ENCODE results near the gene ELAVL2.

ELAVL2 gene

DNA sequence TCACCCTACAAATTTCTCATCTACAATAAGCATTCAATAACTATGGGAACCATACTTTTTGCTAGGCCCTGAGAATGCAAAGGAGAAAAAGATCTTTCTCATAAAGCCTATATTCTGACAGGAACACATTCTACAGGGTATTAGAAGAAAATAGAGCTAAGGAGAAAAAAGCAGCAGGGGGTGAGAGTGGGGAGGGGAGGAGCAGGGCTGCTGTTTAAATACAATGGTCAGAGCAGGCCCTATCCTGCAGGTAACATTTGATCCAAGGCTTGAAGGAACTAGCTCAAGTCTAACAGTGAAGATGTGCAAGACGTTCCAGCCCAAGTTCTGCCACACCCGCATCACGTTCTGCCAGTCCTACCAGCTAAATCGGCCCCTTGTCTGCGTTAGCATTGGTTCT lies 89.7 kb downstream of the ELAVL2 start:
- no peak overlapping the region for H2BK5ac ChIP-seq (ENCODE audit: low read length)
- no peak overlapping the region for H2BK12ac ChIP-seq (ENCODE audit: low read length)
- H2BK15ac ChIP-seq (ENCODE audit: low read length): no peak overlapping the region
- no peak overlapping the region for H3K14ac ChIP-seq (ENCODE audit: low read length)
- no CpG with 5 or more reads among the region's 5 CpGs for whole genome bisulfite sequencing, 2 donors (ENCODE audit: extremely low coverage in 2 of 2, insufficient read length in 2 of 2, insufficient replicate concordance in 1 of 2)
- H3K79me1 ChIP-seq (ENCODE audit: low read depth, low read length): no peaks in the 10 kb centered on the region
- H3K27me3 ChIP-seq (ENCODE audit: control insufficient read depth in 3 of 3, insufficient read depth in 3 of 3, low read depth in 1 of 3, low read length in 3 of 3): no peaks in the 10 kb centered on the region
- no peak overlapping the region for H3K4me2 ChIP-seq (ENCODE audit: insufficient read depth, low read length, poor library complexity, severe bottlenecking)
- no peak overlapping the region for H2BK120ac ChIP-seq (ENCODE audit: low read depth, low read length)
- no peak overlapping the region for H4K91ac ChIP-seq (ENCODE audit: low read depth, low read length, poor library complexity)
- no peak overlapping the region for H4K8ac ChIP-seq (ENCODE audit: low read depth, low read length)
- no peak overlapping the region for H3K9ac ChIP-seq (ENCODE audit: low read depth, low read length, poor library complexity)
- H3K4me3 ChIP-seq (ENCODE audit: low read length in 2 of 2): no peak overlapping the region
- no peak overlapping the region for H2AFZ ChIP-seq (ENCODE audit: low read length)
- H3K4ac ChIP-seq (ENCODE audit: low read length): no peak overlapping the region
- no peaks in the 10 kb centered on the region for H3K9me3 ChIP-seq (replicated peaks in 1 of 2; ENCODE audit: control insufficient read depth in 2 of 2, insufficient read depth in 1 of 2, low read depth in 1 of 2, low read length in 2 of 2)
- no peak overlapping the region for H3K23ac ChIP-seq (ENCODE audit: low read depth, low read length, poor library complexity)
- no peaks in the 10 kb centered on the region for H3K36me3 ChIP-seq (replicated peaks in 1 of 2; ENCODE audit: control insufficient read depth in 2 of 2, insufficient read depth in 2 of 2, low read length in 2 of 2)
- H3K4me1 ChIP-seq (ENCODE audit: control insufficient read depth in 2 of 2, insufficient read depth in 1 of 2, low read depth in 1 of 2, low read length in 2 of 2): peaks cover 4 to 15% of the 10 kb centered on the region in 2 donors
- H3K18ac ChIP-seq (ENCODE audit: low read length): no peak overlapping the region
- no peak overlapping the region for H3K27ac ChIP-seq (replicated peaks; ENCODE audit: low read length)
- peak; percentile 21 for DNase-seq (ENCODE audit: low spot score)
- H2AK5ac ChIP-seq (ENCODE audit: low read depth, low read length): no peak overlapping the region

DNA sequence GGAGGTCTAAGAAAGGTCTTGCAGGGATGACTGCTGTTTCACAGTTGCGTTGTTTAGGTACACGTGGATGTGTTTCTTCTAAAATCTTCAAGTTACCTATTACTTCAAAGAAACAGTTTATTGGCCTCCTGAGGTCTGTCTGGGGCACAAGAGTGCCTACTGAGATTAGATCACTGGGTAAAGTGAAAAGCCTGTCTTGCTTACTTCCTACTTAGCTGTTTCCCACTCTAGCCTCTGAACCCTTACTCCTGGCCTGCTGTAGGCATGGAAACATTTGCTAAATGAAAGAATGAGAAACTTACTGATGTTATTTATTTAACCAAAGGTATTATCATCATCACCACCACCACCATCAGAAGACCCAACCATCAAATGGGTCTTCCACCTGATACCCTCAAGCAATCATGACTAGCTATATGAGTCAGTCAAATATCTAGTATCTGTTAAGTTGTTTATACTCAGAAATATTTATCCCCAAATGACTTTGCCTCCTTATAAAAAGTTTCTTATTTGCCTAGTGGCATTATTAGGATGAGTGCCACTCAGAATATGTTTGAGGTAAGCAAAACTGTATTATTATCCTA lies 92.5 kb downstream of the ELAVL2 start:
- Histone ChIP-seq H3K36me3 (replicated peaks in 1 of 2; ENCODE audit: control insufficient read depth in 2 of 2, insufficient read depth in 2 of 2, low read length in 2 of 2) (peaks cover 0 to 10% of the 10 kb centered on the region in 2 donors), H3K4me2 (ENCODE audit: insufficient read depth, low read length, poor library complexity, severe bottlenecking) (no peak overlapping the region), H3K18ac (ENCODE audit: low read length) (no peak overlapping the region), H2BK15ac (ENCODE audit: low read length) (no peak overlapping the region), H2AK5ac (ENCODE audit: low read depth, low read length) (no peak overlapping the region), H2AFZ (ENCODE audit: low read length) (no peak overlapping the region), H3K4me3 (ENCODE audit: low read length in 2 of 2) (no peak overlapping the region), H3K27ac (replicated peaks; ENCODE audit: low read length) (no peak overlapping the region), H2BK120ac (ENCODE audit: low read depth, low read length) (no peak overlapping the region), H2BK5ac (ENCODE audit: low read length) (no peak overlapping the region), H3K9me3 (replicated peaks in 1 of 2; ENCODE audit: control insufficient read depth in 2 of 2, insufficient read depth in 1 of 2, low read depth in 1 of 2, low read length in 2 of 2) (no peaks in the 10 kb centered on the region), H3K9ac (ENCODE audit: low read depth, low read length, poor library complexity) (no peak overlapping the region), H3K14ac (ENCODE audit: low read length) (no peak overlapping the region), H3K27me3 (ENCODE audit: control insufficient read depth in 3 of 3, insufficient read depth in 3 of 3, low read depth in 1 of 3, low read length in 3 of 3) (no peaks in the 10 kb centered on the region), H3K4ac (ENCODE audit: low read length) (no peak overlapping the region), H2BK12ac (ENCODE audit: low read length) (no peak overlapping the region), H3K4me1 (ENCODE audit: control insufficient read depth in 2 of 2, insufficient read depth in 1 of 2, low read depth in 1 of 2, low read length in 2 of 2) (peaks cover 9 to 12% of the 10 kb centered on the region in 2 donors), H4K91ac (ENCODE audit: low read depth, low read length, poor library complexity) (no peak overlapping the region), H3K79me1 (ENCODE audit: low read depth, low read length) (no peaks in the 10 kb centered on the region), H4K8ac (ENCODE audit: low read depth, low read length) (no peak overlapping the region), H3K23ac (ENCODE audit: low read depth, low read length, poor library complexity) (no peak overlapping the region)
- no peak for DNase-seq (ENCODE audit: low spot score)
- no CpG with 5 or more reads among the region's 2 CpGs for WGBS, 2 donors (ENCODE audit: extremely low coverage in 2 of 2, insufficient read length in 2 of 2, insufficient replicate concordance in 1 of 2)

DNA sequence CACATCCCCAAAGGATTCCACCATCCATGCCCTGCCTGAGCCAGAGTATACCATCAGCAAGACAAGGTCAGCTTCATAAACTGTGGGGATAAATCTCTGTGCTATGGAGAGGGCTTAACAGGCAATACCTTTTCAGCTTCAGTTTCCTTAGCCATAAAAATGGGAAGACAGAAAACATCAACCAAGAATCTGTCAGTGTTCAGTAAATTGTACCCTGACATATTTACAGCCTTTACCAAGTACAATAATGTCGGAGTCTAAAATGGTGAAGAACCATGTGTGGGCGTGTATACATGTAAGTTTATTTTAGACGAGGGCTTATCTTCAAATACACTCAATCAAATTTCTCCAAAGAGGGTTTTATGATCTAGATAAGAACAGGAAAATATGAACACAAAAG lies 94.7 kb downstream of the ELAVL2 start:
- no CpG with 5 or more reads among the region's 3 CpGs for WGBS, 2 donors (ENCODE audit: extremely low coverage in 2 of 2, insufficient read length in 2 of 2, insufficient replicate concordance in 1 of 2)
- Histone ChIP-seq H3K36me3 (replicated peaks in 1 of 2; ENCODE audit: control insufficient read depth in 2 of 2, insufficient read depth in 2 of 2, low read length in 2 of 2) (peaks cover 0 to 15% of the 10 kb centered on the region in 2 donors), H3K79me1 (ENCODE audit: low read depth, low read length) (no peaks in the 10 kb centered on the region), H2BK12ac (ENCODE audit: low read length) (no peak overlapping the region), H4K8ac (ENCODE audit: low read depth, low read length) (no peak overlapping the region), H3K4me2 (ENCODE audit: insufficient read depth, low read length, poor library complexity, severe bottlenecking) (no peak overlapping the region), H3K27me3 (ENCODE audit: control insufficient read depth in 3 of 3, insufficient read depth in 3 of 3, low read depth in 1 of 3, low read length in 3 of 3) (no peaks in the 10 kb centered on the region), H3K9ac (ENCODE audit: low read depth, low read length, poor library complexity) (no peak overlapping the region), H4K91ac (ENCODE audit: low read depth, low read length, poor library complexity) (no peak overlapping the region), H3K27ac (replicated peaks; ENCODE audit: low read length) (no peak overlapping the region), H2BK120ac (ENCODE audit: low read depth, low read length) (no peak overlapping the region), H3K23ac (ENCODE audit: low read depth, low read length, poor library complexity) (no peak overlapping the region), H2AFZ (ENCODE audit: low read length) (no peak overlapping the region), H3K18ac (ENCODE audit: low read length) (no peak overlapping the region), H2AK5ac (ENCODE audit: low read depth, low read length) (no peak overlapping the region), H2BK15ac (ENCODE audit: low read length) (no peak overlapping the region), H3K4me1 (ENCODE audit: control insufficient read depth in 2 of 2, insufficient read depth in 1 of 2, low read depth in 1 of 2, low read length in 2 of 2) (peaks cover 5 to 6% of the 10 kb centered on the region in 2 donors), H3K4ac (ENCODE audit: low read length) (no peak overlapping the region), H2BK5ac (ENCODE audit: low read length) (no peak overlapping the region), H3K14ac (ENCODE audit: low read length) (no peak overlapping the region), H3K4me3 (ENCODE audit: low read length in 2 of 2) (no peak overlapping the region), H3K9me3 (replicated peaks in 1 of 2; ENCODE audit: control insufficient read depth in 2 of 2, insufficient read depth in 1 of 2, low read depth in 1 of 2, low read length in 2 of 2) (no peaks in the 10 kb centered on the region)
- no peak for DNase-seq (ENCODE audit: low spot score)

DNA sequence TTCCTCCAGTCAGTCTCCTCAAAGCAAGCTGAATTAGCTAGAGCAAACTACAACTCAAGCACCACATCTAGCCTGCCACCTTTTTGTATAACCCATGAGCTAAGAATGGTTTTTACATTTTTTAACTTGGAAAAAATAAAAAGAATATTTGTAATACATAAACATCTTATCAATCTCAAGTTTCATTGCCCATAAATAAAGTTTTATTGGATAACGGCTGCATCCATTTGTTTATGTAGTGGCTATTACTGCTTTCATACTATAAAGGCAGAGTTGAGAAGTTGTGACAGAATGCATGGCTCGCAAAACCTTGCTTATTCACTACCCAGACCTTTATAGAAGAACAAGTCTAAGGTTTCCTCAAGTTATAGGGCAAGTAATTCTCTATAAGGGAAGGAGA lies 95.7 kb downstream of the ELAVL2 start:
- H3K4ac ChIP-seq (ENCODE audit: low read length): no peak overlapping the region
- no peak overlapping the region for H2BK120ac ChIP-seq (ENCODE audit: low read depth, low read length)
- H3K36me3 ChIP-seq (replicated peaks in 1 of 2; ENCODE audit: control insufficient read depth in 2 of 2, insufficient read depth in 2 of 2, low read length in 2 of 2): peaks cover 0 to 15% of the 10 kb centered on the region in 2 donors
- H3K79me1 ChIP-seq (ENCODE audit: low read depth, low read length): no peaks in the 10 kb centered on the region
- no peak overlapping the region for H2AFZ ChIP-seq (ENCODE audit: low read length)
- H3K14ac ChIP-seq (ENCODE audit: low read length): no peak overlapping the region
- no peak overlapping the region for H4K91ac ChIP-seq (ENCODE audit: low read depth, low read length, poor library complexity)
- DNase-seq (ENCODE audit: low spot score): no peak
- no peak overlapping the region for H3K27ac ChIP-seq (replicated peaks; ENCODE audit: low read length)
- H3K18ac ChIP-seq (ENCODE audit: low read length): no peak overlapping the region
- H4K8ac ChIP-seq (ENCODE audit: low read depth, low read length): no peak overlapping the region
- peaks cover 4 to 5% of the 10 kb centered on the region in 2 donors for H3K4me1 ChIP-seq (ENCODE audit: control insufficient read depth in 2 of 2, insufficient read depth in 1 of 2, low read depth in 1 of 2, low read length in 2 of 2)
- no peaks in the 10 kb centered on the region for H3K9me3 ChIP-seq (replicated peaks in 1 of 2; ENCODE audit: control insufficient read depth in 2 of 2, insufficient read depth in 1 of 2, low read depth in 1 of 2, low read length in 2 of 2)
- H3K23ac ChIP-seq (ENCODE audit: low read depth, low read length, poor library complexity): no peak overlapping the region
- H2BK12ac ChIP-seq (ENCODE audit: low read length): no peak overlapping the region
- no peak overlapping the region for H2AK5ac ChIP-seq (ENCODE audit: low read depth, low read length)
- no peak overlapping the region for H2BK15ac ChIP-seq (ENCODE audit: low read length)
- no peak overlapping the region for H3K4me2 ChIP-seq (ENCODE audit: insufficient read depth, low read length, poor library complexity, severe bottlenecking)
- no CpG with 5 or more reads among the region's 2 CpGs for WGBS, 2 donors (ENCODE audit: extremely low coverage in 2 of 2, insufficient read length in 2 of 2, insufficient replicate concordance in 1 of 2)
- no peak overlapping the region for H2BK5ac ChIP-seq (ENCODE audit: low read length)
- H3K27me3 ChIP-seq (ENCODE audit: control insufficient read depth in 3 of 3, insufficient read depth in 3 of 3, low read depth in 1 of 3, low read length in 3 of 3): no peaks in the 10 kb centered on the region
- no peak overlapping the region for H3K4me3 ChIP-seq (ENCODE audit: low read length in 2 of 2)
- H3K9ac ChIP-seq (ENCODE audit: low read depth, low read length, poor library complexity): no peak overlapping the region
